HG03196 (cell line): ENCODE measurements around the gene CLIP1.

ENCODE experiments used
- ATAC-seq: cut with Tn5 transposase; IDR thresholded peaks from one replicate; pipeline ENCODE4 v1.9.1; 2021; ENCODE audit not compliant: unreplicated experiment

The CLIP1 gene

GRCh38 chr12:122322501-122322900, 100.0 kb downstream of the CLIP1 start:
- no peak for ATAC-seq

GRCh38 chr12:122318607-122319605, 103.6 kb downstream of the CLIP1 start:
- ATAC-seq, result no peak

GRCh38 chr12:122312926-122313325, 109.5 kb downstream of the CLIP1 start:
- no peak for ATAC-seq

GRCh38 chr12:122311696-122312095, 110.8 kb downstream of the CLIP1 start:
- no peak for ATAC-seq

GRCh38 chr12:122310626-122311333, 111.7 kb downstream of the CLIP1 start:
- no peak for ATAC-seq

GRCh38 chr12:122309564-122310121, 112.8 kb downstream of the CLIP1 start:
- ATAC-seq, result no peak

- ATAC-seq, result no peak
These were observed 113.7 kb downstream of the CLIP1 start for GRCh38 chr12:122308811-122309210.

- no peak for ATAC-seq
These were observed 116.1 kb downstream of the CLIP1 start for GRCh38 chr12:122306407-122306806.

GRCh38 chr12:122304924-122305323, 117.5 kb downstream of the CLIP1 start:
- no peak for ATAC-seq

- ATAC-seq, result no peak
These were observed 119.4 kb downstream of the CLIP1 start for GRCh38 chr12:122303068-122303467.

GRCh38 chr12:122298071-122298748, 124.3 kb downstream of the CLIP1 start:
- no peak for ATAC-seq

GRCh38 chr12:122297494-122297893, 125.0 kb downstream of the CLIP1 start:
- ATAC-seq, result no peak

- ATAC-seq, result no peak
These were observed 126.6 kb downstream of the CLIP1 start for GRCh38 chr12:122295877-122296276.

GRCh38 chr12:122293081-122293480, 129.4 kb downstream of the CLIP1 start:
- peak; percentile 85 for ATAC-seq

- ATAC-seq, result no peak
These were observed 131.0 kb downstream of the CLIP1 start for GRCh38 chr12:122291431-122291830.

GRCh38 chr12:122283680-122284079, 138.8 kb downstream of the CLIP1 start:
- no peak for ATAC-seq

GRCh38 chr12:122282061-122282460, 140.4 kb downstream of the CLIP1 start:
- no peak for ATAC-seq

GRCh38 chr12:122276242-122276641, 146.2 kb downstream of the CLIP1 start:
- no peak for ATAC-seq

- no peak for ATAC-seq
These were observed 147.0 kb downstream of the CLIP1 start for GRCh38 chr12:122275459-122275858.

GRCh38 chr12:122266230-122266901, 156.1 kb downstream of the CLIP1 start, which contains the start of gene VPS33A:
TSS of gene VPS33A (minus strand) at chr12:122266494. CDS start at chr12:122266408, 86 bp downstream.
- peak; percentile 87 for ATAC-seq
